Kidney (tissue), 14 donors: ENCODE measurements around the gene ZNF292. TPM values are rescaled to one million over a fixed set of nuclear protein-coding genes. Genes with fewer than 3 reads are reported as not detected.

ENCODE experiments used
- DNase-seq, 5 donors: peaks; one replicate each; pipeline ENCODE4 v3.0.0-alpha.2; 2013 to 2020
- FAIRE-seq: peaks from 2 replicates; lab custom pipeline; 2012; peaks lifted over from hg19 to GRCh38; lab: Jason Lieb, UNC
- H3K27ac ChIP-seq, 2 donors: one replicate each; pipeline ENCODE4 v1.7.0; 2013; ENCODE audit warnings: low read depth in 2 of 2, low read length in 2 of 2, inconsistent platforms in 1 of 2
- H3K27me3 ChIP-seq: one replicate; pipeline ENCODE4 v1.7.1; 2013; ENCODE audit warnings: low read length, inconsistent platforms; ENCODE audit not compliant: control insufficient read depth, insufficient read depth
- H3K36me3 ChIP-seq, 3 donors: one replicate each; pipeline versions ENCODE4 v1.7.0 to v1.7.1; 2013; ENCODE audit warnings: low read length in 3 of 3, control low read depth in 1 of 3, inconsistent platforms in 1 of 3; ENCODE audit not compliant: insufficient read depth in 3 of 3, control insufficient read depth in 2 of 3
- H3K4me1 ChIP-seq, 3 donors: one replicate each; pipeline versions ENCODE4 v1.7.0 to v1.7.1; 2013; ENCODE audit warnings: low read length in 3 of 3, inconsistent platforms in 1 of 3, low read depth in 1 of 3; ENCODE audit not compliant: control insufficient read depth in 2 of 3, insufficient read depth in 2 of 3
- H3K4me3 ChIP-seq, 3 donors: one replicate each; pipeline versions ENCODE4 v1.7.0 to v1.8.1; 2013; ENCODE audit warnings: low read length in 3 of 3, control low read depth in 1 of 3, inconsistent platforms in 1 of 3
- H3K9ac ChIP-seq, 3 donors: one replicate each; pipeline versions ENCODE4 v1.7.0 to v1.7.1; 2013; ENCODE audit warnings: low read length in 3 of 3, control low read depth in 1 of 3, inconsistent platforms in 1 of 3
- H3K9me3 ChIP-seq, 3 donors: one replicate each; pipeline versions ENCODE4 v1.7.0 to v1.7.1; 2013; ENCODE audit warnings: low read length in 3 of 3, control low read depth in 1 of 3, inconsistent platforms in 1 of 3; ENCODE audit not compliant: control insufficient read depth in 2 of 3, insufficient read depth in 1 of 3
- CTCF ChIP-seq: IDR thresholded peaks from 3 replicates; pipeline ENCODE4 v1.5.1; 2012; ENCODE audit warnings: mild to moderate bottlenecking, moderate library complexity, borderline replicate concordance; ENCODE audit not compliant: insufficient read depth; ENCODE audit errors: extremely low read depth
- intact Hi-C: fragments of 100-400 bp; cut with DNase I; formaldehyde crosslinking; loops from one replicate; pipeline ENCODE4 v1.11.1; 2022
- polyA plus RNA-seq: library from polyadenylated mRNA; stranded (reverse); fragments of 350-450 nt; fragmentation: Illumina TruSeq; extraction: RNeasy Lipid Tissue Mini Kit (QIAGEN cat#74804); gene quantifications from one replicate; pipeline ENCODE4 v1.2.3, GENCODE V29; 2014; ENCODE audit warnings: low read depth, low replicate concordance; ENCODE audit not compliant: insufficient read depth
- total RNA-seq: library from RNA; stranded (reverse); fragmentation: NEBNext Ultra II Directional; extraction: Animal tissue kit (Norgen Biotek cat#: 25700); gene quantifications from one replicate; pipeline ENCODE4 v1.2.1, GENCODE V29; 2021
- donor health status: control.
- donor health status: control.
- donor health status: control.
- donor health status: control.
- donor health status: control.
- donor health status: DM: yes; HTN: yes; CAD: no.
- donor health status: Normal renal cell carcinoma (clear cell type).

The ZNF292 gene
- total and polyA plus RNA-seq, 2 donors from 2014 or later: 3.4 to 52.3 TPM

- H3K9ac ChIP-seq: no peak overlapping the region
- intact Hi-C loops: no loop called here
- H3K9me3 ChIP-seq: no peaks in the 10 kb centered on the region
- H3K4me1 ChIP-seq: no peaks in the 10 kb centered on the region
- H3K4me3 ChIP-seq: no peak overlapping the region
- DNase-seq: no peak
- H3K36me3 ChIP-seq: no peaks in the 10 kb centered on the region
- H3K27ac ChIP-seq: no peak overlapping the region
- no peak for TF ChIP-seq CTCF
- no peaks in the 10 kb centered on the region for H3K27me3 ChIP-seq
- peak; percentile 8 for FAIRE-seq
Observed at GRCh38 chr6:87110636-87111035, 44.7 kb upstream of the ZNF292 start.

- no peak for FAIRE-seq
- TF ChIP-seq CTCF: no peak
Observed at GRCh38 chr6:87115402-87116135, 39.8 kb upstream of the ZNF292 start.

GRCh38 chr6:87116922-87117321 is 38.4 kb upstream of the ZNF292 start:
- FAIRE-seq (no peak), DNase-seq (no peak)
- no peak overlapping the region for H3K4me3 ChIP-seq
- no peaks in the 10 kb centered on the region for H3K27me3 ChIP-seq
- H3K9me3 ChIP-seq: no peaks in the 10 kb centered on the region
- H3K9ac ChIP-seq: no peak overlapping the region
- no peaks in the 10 kb centered on the region for H3K36me3 ChIP-seq
- intact Hi-C loops: no loop called here
- TF ChIP-seq CTCF: no peak
- no peaks in the 10 kb centered on the region for H3K4me1 ChIP-seq
- no peak overlapping the region for H3K27ac ChIP-seq

More at GRCh38 chr6:87115402-87116135, 39.8 kb upstream of the ZNF292 start:
- Histone ChIP-seq H3K27me3 (no peaks in the 10 kb centered on the region), H3K4me1 (no peaks in the 10 kb centered on the region), H3K4me3 (no peak overlapping the region), H3K9me3 (no peaks in the 10 kb centered on the region), H3K9ac (no peak overlapping the region), H3K27ac (no peak overlapping the region), H3K36me3 (no peaks in the 10 kb centered on the region)
- DNase-seq: no peak
- intact Hi-C loops: no loop called here
